GM12892 (cell line): ENCODE data around the gene CD8B2.

Source experiments
- POLR2A ChIP-seq: IDR thresholded peaks from 2 replicates; pipeline ENCODE4 v1.6.1; 2011; ENCODE audit warnings: low read depth, low read length, control low read depth
- POLR2AphosphoS5 ChIP-seq: IDR thresholded peaks from 2 replicates; pipeline ENCODE4 v1.6.1; 2011; ENCODE audit warnings: low read depth, low read length, control low read depth
- TAF1 ChIP-seq: IDR thresholded peaks from 2 replicates; pipeline ENCODE4 v1.6.1; 2011; ENCODE audit warnings: low read depth, mild to moderate bottlenecking, control low read depth, low read length, borderline replicate concordance

DNA sequence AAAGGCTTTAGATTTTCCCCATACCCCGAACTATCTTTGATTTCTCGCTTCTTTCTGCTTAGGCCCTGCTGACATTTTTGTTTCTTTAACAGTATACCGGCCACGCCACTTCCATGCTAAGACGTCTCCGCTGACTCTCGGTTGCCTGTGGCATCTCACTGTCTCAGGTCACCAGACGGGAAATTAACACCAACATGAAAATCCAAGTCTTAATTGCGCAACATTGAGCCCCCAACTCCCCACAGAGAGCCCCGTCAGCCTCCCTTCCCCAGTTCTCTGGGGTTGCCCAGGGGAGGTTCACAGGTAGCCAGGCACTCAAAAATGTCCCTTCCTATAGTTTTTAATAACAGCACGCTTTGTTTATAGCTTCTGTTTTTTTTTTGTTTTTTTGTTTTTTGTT, 30.2 kb downstream of the CD8B2 start:
- no peak for TF ChIP-seq POLR2AphosphoS5
- TF ChIP-seq POLR2A: no peak
- no peak for TF ChIP-seq TAF1
